Naive B cell (primary cell): Measurements from ENCODE around the gene KLHDC7A. TPM values are rescaled to one million over a fixed set of nuclear protein-coding genes. Genes with fewer than 3 reads are reported as not detected.
"Not testable (repeated sequence)": the region's sequence is repeated elsewhere in the genome, so short reads cannot be mapped to it uniquely, and the experiment has no call there.

ENCODE experiments used
- ATAC-seq, 2 donors: fragments of 150-1000 bp; cut with Tn5 transposase; 2 replicates each; pipeline ENCODE4 v1.10.0; 2021; ENCODE audit warnings: low read depth in 2 of 2, mild to moderate bottlenecking in 2 of 2, moderate library complexity in 2 of 2
- DNase-seq: peaks from one replicate; pipeline ENCODE4 v3.0.0; 2022
- H3K27ac Mint-ChIP-seq, 6 donors: one replicate each; pipeline ENCODE4 v1.8.0; 2020 to 2022; ENCODE audit warnings: mild to moderate bottlenecking in 6 of 6, mixed read lengths in 6 of 6, moderate library complexity in 5 of 6, inconsistent platforms in 2 of 6
- H3K27me3 Mint-ChIP-seq, 3 donors: one replicate each; pipeline ENCODE4 v1.8.0; 2021 to 2022; ENCODE audit warnings: mixed read lengths in 3 of 3, mild to moderate bottlenecking in 1 of 3
- H3K36me3 Mint-ChIP-seq, 2 donors: one replicate each; pipeline ENCODE4 v1.8.0; 2020 to 2022; ENCODE audit warnings: mixed read lengths in 2 of 2, inconsistent platforms in 1 of 2, mild to moderate bottlenecking in 1 of 2
- H3K4me1 Mint-ChIP-seq, 3 donors: one replicate each; pipeline ENCODE4 v1.8.0; 2020 to 2022; ENCODE audit warnings: mixed read lengths in 3 of 3, inconsistent platforms in 1 of 3, mild to moderate bottlenecking in 1 of 3, moderate library complexity in 1 of 3
- H3K4me3 Mint-ChIP-seq, 8 donors: one replicate each; pipeline ENCODE4 v1.8.0; 2020 to 2022; ENCODE audit warnings: mild to moderate bottlenecking in 8 of 8, mixed read lengths in 8 of 8, moderate library complexity in 8 of 8, inconsistent platforms in 2 of 8
- H3K9me3 Mint-ChIP-seq, 7 donors: one replicate each; pipeline ENCODE4 v1.8.0; 2020 to 2022; ENCODE audit warnings: mixed read lengths in 7 of 7, mild to moderate bottlenecking in 5 of 7, inconsistent platforms in 2 of 7, moderate library complexity in 1 of 7
- polyA plus RNA-seq, 6 donors: library from polyadenylated mRNA; unstranded; fragments of 300-500 nt; fragmentation: Illumina TruSeq; gene quantifications; one replicate each; pipeline ENCODE4 v1.2.3, GENCODE V29; 2021; ENCODE audit warnings: low read depth in 6 of 6

The KLHDC7A gene
- polyA plus RNA-seq, 6 donors from 2014 or later = not detected

- not testable (repeated sequence) for DNase-seq, H3K27ac Mint-ChIP-seq, H3K9me3 Mint-ChIP-seq, H3K4me1 Mint-ChIP-seq, ATAC-seq, H3K4me3 Mint-ChIP-seq, H3K36me3 Mint-ChIP-seq
- H3K27me3 Mint-ChIP-seq = peaks cover 26 to 37% (median 28%) of the 10 kb centered on the region in 3 donors
Observed at GRCh38 chr1:18462517-18462916, 18.2 kb upstream of the KLHDC7A start.

GRCh38 chr1:18463063-18463462, 17.7 kb upstream of the KLHDC7A start:
- Mint-ChIP-seq H3K27ac (no peak overlapping the region), H3K4me1 (no peaks in the 10 kb centered on the region), H3K27me3 (peaks cover 26 to 32% (median 28%) of the 10 kb centered on the region in 3 donors), H3K36me3 (no peaks in the 10 kb centered on the region), H3K9me3 (peaks cover 0 to 6% (median 3%) of the 10 kb centered on the region in 7 donors), H3K4me3 (no peak overlapping the region)
- ATAC-seq (no peak), DNase-seq (no peak)

GRCh38 chr1:18463984-18464664, 16.6 kb upstream of the KLHDC7A start:
- Mint-ChIP-seq H3K9me3 (peaks cover 0 to 10% (median 3%) of the 10 kb centered on the region in 7 donors), H3K4me3 (no peak overlapping the region), H3K4me1 (no peaks in the 10 kb centered on the region), H3K27ac (no peak overlapping the region), H3K27me3 (peaks cover 24 to 31% (median 29%) of the 10 kb centered on the region in 3 donors), H3K36me3 (no peaks in the 10 kb centered on the region)
- ATAC-seq = no peak
- DNase-seq = no peak

- no peak overlapping the region for H3K27ac Mint-ChIP-seq
- no peaks in the 10 kb centered on the region for H3K4me1 Mint-ChIP-seq
- no peak overlapping the region for H3K4me3 Mint-ChIP-seq
- no peak for DNase-seq
- no peak for ATAC-seq
- H3K27me3 Mint-ChIP-seq = peaks cover 18 to 26% (median 24%) of the 10 kb centered on the region in 3 donors
- no peaks in the 10 kb centered on the region for H3K36me3 Mint-ChIP-seq
- peaks cover 0 to 10% (median 3%) of the 10 kb centered on the region in 7 donors for H3K9me3 Mint-ChIP-seq
Observed at GRCh38 chr1:18464665-18465050, 16.1 kb upstream of the KLHDC7A start.

- peaks cover 0 to 10% (median 3%) of the 10 kb centered on the region in 7 donors for H3K9me3 Mint-ChIP-seq
- DNase-seq = no peak
- H3K27me3 Mint-ChIP-seq = peaks cover 11 to 21% (median 16%) of the 10 kb centered on the region in 3 donors
- ATAC-seq = no peak
- H3K4me1 Mint-ChIP-seq = no peaks in the 10 kb centered on the region
- no peaks in the 10 kb centered on the region for H3K36me3 Mint-ChIP-seq
- H3K4me3 Mint-ChIP-seq = no peak overlapping the region
- no peak overlapping the region for H3K27ac Mint-ChIP-seq
Observed at GRCh38 chr1:18466676-18467075, 14.1 kb upstream of the KLHDC7A start.

- Mint-ChIP-seq H3K27ac (no peak overlapping the region), H3K27me3 (peaks cover 11 to 23% (median 21%) of the 10 kb centered on the region in 3 donors), H3K9me3 (peaks cover 0 to 10% (median 0%) of the 10 kb centered on the region in 7 donors), H3K4me3 (no peak overlapping the region), H3K4me1 (no peaks in the 10 kb centered on the region), H3K36me3 (no peaks in the 10 kb centered on the region)
- DNase-seq (no peak), ATAC-seq (no peak)
Observed at GRCh38 chr1:18468570-18468969, 12.2 kb upstream of the KLHDC7A start.

- H3K27ac Mint-ChIP-seq = no peak overlapping the region
- peaks cover 15 to 28% (median 24%) of the 10 kb centered on the region in 3 donors for H3K27me3 Mint-ChIP-seq
- H3K9me3 Mint-ChIP-seq = peaks cover 0 to 10% (median 0%) of the 10 kb centered on the region in 7 donors
- DNase-seq (no peak), ATAC-seq (no peak)
- H3K4me3 Mint-ChIP-seq = no peak overlapping the region
- H3K36me3 Mint-ChIP-seq = no peaks in the 10 kb centered on the region
- no peaks in the 10 kb centered on the region for H3K4me1 Mint-ChIP-seq
Observed at GRCh38 chr1:18469514-18469913, 11.2 kb upstream of the KLHDC7A start.

GRCh38 chr1:18470671-18471355, 9.9 kb upstream of the KLHDC7A start:
- Mint-ChIP-seq H3K4me1 (no peaks in the 10 kb centered on the region), H3K9me3 (peaks cover 0 to 10% (median 0%) of the 10 kb centered on the region in 7 donors), H3K4me3 (no peak overlapping the region), H3K27ac (no peak overlapping the region), H3K27me3 (peaks cover 21 to 35% (median 28%) of the 10 kb centered on the region in 3 donors), H3K36me3 (no peaks in the 10 kb centered on the region)
- no peak for ATAC-seq
- no peak for DNase-seq

- no peaks in the 10 kb centered on the region for H3K36me3 Mint-ChIP-seq
- DNase-seq = no peak
- H3K27me3 Mint-ChIP-seq = peaks cover 23 to 45% (median 31%) of the 10 kb centered on the region in 3 donors
- H3K9me3 Mint-ChIP-seq = peaks cover 0 to 6% (median 0%) of the 10 kb centered on the region in 7 donors
- peak overlapping the region in 1 of 6 donors; percentile 21 for H3K27ac Mint-ChIP-seq
- ATAC-seq = no peak
- H3K4me3 Mint-ChIP-seq = no peak overlapping the region
- H3K4me1 Mint-ChIP-seq = no peaks in the 10 kb centered on the region
Observed at GRCh38 chr1:18473195-18473815, 7.4 kb upstream of the KLHDC7A start.

GRCh38 chr1:18474559-18475175, 6.1 kb upstream of the KLHDC7A start:
- H3K36me3 Mint-ChIP-seq = no peaks in the 10 kb centered on the region
- peaks cover 23 to 42% (median 27%) of the 10 kb centered on the region in 3 donors for H3K27me3 Mint-ChIP-seq
- no peaks in the 10 kb centered on the region for H3K9me3 Mint-ChIP-seq
- DNase-seq (no peak), ATAC-seq (no peak)
- H3K4me1 Mint-ChIP-seq = peaks cover 0 to 9% (median 7%) of the 10 kb centered on the region in 3 donors
- no peak overlapping the region for H3K27ac Mint-ChIP-seq
- no peak overlapping the region for H3K4me3 Mint-ChIP-seq

- Mint-ChIP-seq H3K9me3 (no peaks in the 10 kb centered on the region), H3K4me3 (peak overlapping the region in 1 of 8 donors; percentile 32), H3K27me3 (peaks cover 22 to 45% (median 33%) of the 10 kb centered on the region in 3 donors), H3K36me3 (no peaks in the 10 kb centered on the region), H3K27ac (no peak overlapping the region), H3K4me1 (peaks cover 0 to 14% (median 12%) of the 10 kb centered on the region in 3 donors)
- DNase-seq (no peak), ATAC-seq (no peak)
Observed at GRCh38 chr1:18475234-18475905, 5.4 kb upstream of the KLHDC7A start.

GRCh38 chr1:18479454-18479853, 1.3 kb upstream of the KLHDC7A start:
- H3K4me1 Mint-ChIP-seq = peaks cover 0 to 17% (median 12%) of the 10 kb centered on the region in 3 donors
- no peaks in the 10 kb centered on the region for H3K36me3 Mint-ChIP-seq
- no peak overlapping the region for H3K27ac Mint-ChIP-seq
- no peak for ATAC-seq
- no peak for DNase-seq
- no peaks in the 10 kb centered on the region for H3K9me3 Mint-ChIP-seq
- no peak overlapping the region for H3K4me3 Mint-ChIP-seq
- peaks cover 17 to 27% (median 26%) of the 10 kb centered on the region in 3 donors for H3K27me3 Mint-ChIP-seq
